ENCODE results near the gene ZBTB20. TPM values are rescaled to one million over a fixed set of nuclear protein-coding genes. Genes with fewer than 3 reads are reported as not detected.

Gene ZBTB20
- total and polyA plus RNA-seq, 7 donors = under 0.01 to 113 (median 58.6) TPM

DNA sequence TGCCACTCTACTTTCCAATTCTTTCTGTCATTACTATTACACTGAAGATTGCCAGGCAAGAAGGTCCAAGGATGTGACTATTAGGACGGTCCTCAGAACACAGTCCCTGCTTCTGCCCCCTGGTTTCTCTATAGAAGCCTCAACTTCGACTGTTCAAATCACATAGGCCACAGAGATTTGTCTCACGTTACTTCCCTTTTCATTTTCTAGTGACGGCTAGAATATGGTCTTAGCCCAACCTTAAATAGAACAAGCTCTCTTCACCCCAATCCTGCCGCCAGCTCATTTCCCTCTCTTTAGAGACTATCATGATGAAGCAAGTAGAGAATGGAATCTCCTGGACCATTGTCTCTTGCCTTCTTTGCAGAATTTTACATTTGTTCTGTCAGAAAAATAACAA, 768.3 kb downstream of the ZBTB20 start:
- H3K4me1 ChIP-seq = peaks cover 0 to 81% (median 68%) of the 10 kb centered on the region in 4 donors
- intact Hi-C loops (cut with DNase I) = no loop called here
- 87 to 93% methylated on average over 5 of the region's 5 CpGs for WGBS, 2 donors

DNA sequence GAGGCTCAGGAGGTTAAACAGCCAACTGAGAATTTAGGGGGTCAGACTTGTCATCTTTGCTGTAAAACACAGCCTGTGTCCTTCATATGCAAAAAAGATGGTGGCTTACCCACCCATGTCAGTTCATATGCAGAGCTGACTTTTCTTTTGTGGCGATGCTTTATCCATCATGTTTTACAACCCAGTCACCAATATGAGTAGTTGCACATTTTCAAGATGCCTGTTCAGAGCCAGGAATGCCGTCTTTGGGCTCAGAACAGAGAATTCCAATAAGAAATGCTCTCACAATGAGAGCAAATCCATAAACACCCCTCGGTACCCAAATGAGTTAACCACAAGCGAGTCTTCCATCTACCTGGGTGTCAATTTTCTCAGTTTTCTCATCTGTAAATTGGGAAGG, 769.7 kb downstream of the ZBTB20 start:
- Histone ChIP-seq H3K27ac (peak overlapping the region in 2 of 4 donors; percentile 3 to 85), H3K36me3 (peaks cover 0 to 17% (median 0%) of the 10 kb centered on the region in 4 donors), H3K9me3 (no peaks in the 10 kb centered on the region), H3K4me1 (peaks cover 0 to 75% (median 62%) of the 10 kb centered on the region in 4 donors), H3K4me3 (no peak overlapping the region), H3K27me3 (no peaks in the 10 kb centered on the region)
- intact Hi-C loops (cut with DNase I) = no loop called here
- WGBS, 2 donors = 92 to 98% methylated on average over 4 of the region's 4 CpGs
- no peak for DNase-seq
- TF ChIP-seq, protein P1, sequence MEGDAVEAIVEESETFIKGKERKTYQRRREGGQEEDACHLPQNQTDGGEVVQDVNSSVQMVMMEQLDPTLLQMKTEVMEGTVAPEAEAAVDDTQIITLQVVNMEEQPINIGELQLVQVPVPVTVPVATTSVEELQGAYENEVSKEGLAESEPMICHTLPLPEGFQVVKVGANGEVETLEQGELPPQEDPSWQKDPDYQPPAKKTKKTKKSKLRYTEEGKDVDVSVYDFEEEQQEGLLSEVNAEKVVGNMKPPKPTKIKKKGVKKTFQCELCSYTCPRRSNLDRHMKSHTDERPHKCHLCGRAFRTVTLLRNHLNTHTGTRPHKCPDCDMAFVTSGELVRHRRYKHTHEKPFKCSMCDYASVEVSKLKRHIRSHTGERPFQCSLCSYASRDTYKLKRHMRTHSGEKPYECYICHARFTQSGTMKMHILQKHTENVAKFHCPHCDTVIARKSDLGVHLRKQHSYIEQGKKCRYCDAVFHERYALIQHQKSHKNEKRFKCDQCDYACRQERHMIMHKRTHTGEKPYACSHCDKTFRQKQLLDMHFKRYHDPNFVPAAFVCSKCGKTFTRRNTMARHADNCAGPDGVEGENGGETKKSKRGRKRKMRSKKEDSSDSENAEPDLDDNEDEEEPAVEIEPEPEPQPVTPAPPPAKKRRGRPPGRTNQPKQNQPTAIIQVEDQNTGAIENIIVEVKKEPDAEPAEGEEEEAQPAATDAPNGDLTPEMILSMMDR (IDR thresholded peaks at IDR 0.05) = no peak
- TF ChIP-seq POLR2AphosphoS5 (IDR thresholded peaks at IDR 0.05) (no peak), EP300 (IDR thresholded peaks at IDR 0.05) (no peak), POLR2A (IDR thresholded peaks at IDR 0.05) (no peak)

More for the DNA sequence above, 768.3 kb downstream of the ZBTB20 start:
- DNase-seq = no peak
- Histone ChIP-seq H3K27me3 (no peaks in the 10 kb centered on the region), H3K36me3 (peaks cover 0 to 17% (median 0%) of the 10 kb centered on the region in 4 donors), H3K9me3 (no peaks in the 10 kb centered on the region), H3K4me3 (no peak overlapping the region), H3K27ac (peak overlapping the region in 2 of 4 donors; percentile 12 to 85)
- TF ChIP-seq POLR2AphosphoS5 (IDR thresholded peaks at IDR 0.05) (no peak), EP300 (IDR thresholded peaks at IDR 0.05) (no peak), POLR2A (IDR thresholded peaks at IDR 0.05) (no peak)
- TF ChIP-seq, protein P1 (IDR thresholded peaks at IDR 0.05) = no peak

DNA sequence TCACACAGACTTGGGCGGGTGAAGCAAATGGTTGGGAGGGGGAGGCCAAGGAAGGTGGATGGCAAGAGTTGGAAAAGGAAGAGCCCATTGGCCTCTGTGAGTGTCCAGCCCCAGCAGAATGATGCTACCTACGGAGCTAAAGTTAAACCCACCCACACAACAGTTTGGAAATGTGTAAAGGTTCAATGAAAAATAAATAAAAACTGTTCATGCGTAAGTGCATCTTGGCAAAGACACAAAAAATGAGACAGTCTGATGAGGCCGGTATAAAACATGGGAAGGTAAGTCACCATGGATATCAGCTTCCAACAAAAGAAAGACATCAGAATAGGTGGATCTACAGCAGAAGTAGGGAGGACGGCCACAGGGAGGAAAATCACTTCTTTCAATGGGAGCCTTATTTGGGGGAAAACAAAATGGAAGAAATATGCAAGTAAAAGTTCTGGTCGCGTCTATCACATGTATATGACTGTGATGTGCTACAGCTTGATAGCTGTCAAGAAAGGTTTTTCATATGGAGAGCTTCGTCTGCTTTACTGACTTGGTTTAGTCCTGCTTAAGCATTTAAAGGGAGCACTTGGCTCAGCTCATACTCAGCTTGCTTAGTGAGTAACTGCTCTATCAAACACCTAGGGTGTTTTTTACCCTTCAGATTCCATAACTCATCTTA, 770.4 kb downstream of the ZBTB20 start:
- no peak for DNase-seq
- Histone ChIP-seq H3K4me1 (peaks cover 0 to 72% (median 62%) of the 10 kb centered on the region in 4 donors), H3K36me3 (peaks cover 0 to 17% (median 0%) of the 10 kb centered on the region in 4 donors), H3K4me3 (no peak overlapping the region), H3K27ac (peak overlapping the region in 2 of 4 donors; percentile 33 to 85), H3K27me3 (no peaks in the 10 kb centered on the region), H3K9me3 (no peaks in the 10 kb centered on the region)
- no peak for TF ChIP-seq POLR2AphosphoS5 (IDR thresholded peaks at IDR 0.05)
- TF ChIP-seq, protein P1 (IDR thresholded peaks at IDR 0.05) = no peak
- no peak for TF ChIP-seq EP300 (IDR thresholded peaks at IDR 0.05)
- TF ChIP-seq POLR2A (IDR thresholded peaks at IDR 0.05) = no peak
- intact Hi-C loops (cut with DNase I) = no loop called here
- 93 to 96% methylated on average over 8 of the region's 8 CpGs for WGBS, 2 donors

DNA sequence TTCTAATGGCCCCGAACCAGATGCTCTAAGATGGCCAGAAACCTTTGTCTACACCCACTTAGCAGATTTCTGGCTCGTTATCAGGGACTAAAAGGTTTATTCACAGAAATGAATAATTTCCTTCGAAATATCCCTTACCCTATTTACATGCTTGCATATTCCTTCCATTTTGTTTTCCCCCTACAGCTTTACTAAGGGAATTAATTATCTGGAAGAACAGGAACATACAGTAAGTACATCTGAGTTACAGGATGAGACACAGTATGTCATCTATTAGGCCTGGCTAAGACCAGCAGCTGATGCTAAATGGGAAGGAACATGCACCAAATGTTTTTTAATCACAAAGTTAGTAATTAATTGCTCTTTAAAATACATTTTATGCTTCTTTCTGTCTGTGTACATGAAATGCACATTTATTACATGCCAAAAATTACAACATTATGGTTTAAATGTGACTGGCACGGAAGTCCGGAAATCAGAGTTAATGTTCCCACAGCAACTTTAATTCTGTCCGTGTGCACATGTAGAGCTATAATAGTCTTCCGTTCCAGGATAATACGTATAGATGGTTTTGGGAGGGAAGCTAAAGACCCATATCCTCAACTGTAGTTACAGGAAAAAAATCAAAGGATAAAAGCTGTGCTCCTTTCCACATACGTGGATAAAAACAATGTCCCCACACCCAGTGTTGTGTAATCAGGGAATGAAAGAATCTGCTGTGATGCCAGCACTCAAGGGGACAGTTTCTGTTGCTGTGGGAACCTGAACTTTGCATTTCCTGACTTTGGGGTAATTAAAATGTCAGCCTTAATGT, 771.3 kb downstream of the ZBTB20 start:
- peak overlapping the region in 2 of 4 donors; percentile 19 to 33 for H3K27ac ChIP-seq
- no peak overlapping the region for H3K4me3 ChIP-seq
- no peaks in the 10 kb centered on the region for H3K9me3 ChIP-seq
- TF ChIP-seq POLR2AphosphoS5 (IDR thresholded peaks at IDR 0.05) (no peak), EP300 (IDR thresholded peaks at IDR 0.05) (no peak), POLR2A (IDR thresholded peaks at IDR 0.05) (no peak)
- TF ChIP-seq, protein P1 (IDR thresholded peaks at IDR 0.05) = no peak
- H3K36me3 ChIP-seq = peaks cover 0 to 17% (median 0%) of the 10 kb centered on the region in 4 donors
- DNase-seq = no peak
- intact Hi-C loops (cut with DNase I) = no loop called here
- peaks cover 0 to 65% (median 58%) of the 10 kb centered on the region in 4 donors for H3K4me1 ChIP-seq
- H3K27me3 ChIP-seq = no peaks in the 10 kb centered on the region
- WGBS, 2 donors = 89 to 90% methylated on average over 9 of the region's 9 CpGs
